GM12878 (cell line): ENCODE results near the gene APH1B. TPM values are rescaled to one million over a fixed set of nuclear protein-coding genes. Genes with fewer than 3 reads are reported as not detected.

Experiments used
- ATAC-seq: fragments of 200-7000 bp; cut with Tn5 transposase; 3 replicates; pipeline ENCODE4 v1.9.1; 2020; ENCODE audit warnings: mild to moderate bottlenecking, moderate library complexity
- BruUV-seq: library from RNA; stranded (reverse); fragments of 400-500 nt; replicated peaks from 2 replicates; lab custom pipeline; 2021; lab: Mats Ljungman, UMichigan
- CTCF ChIA-PET: fragments of 300-600 bp; sonication (Branson Sonifier 250); formaldehyde crosslinking; extraction: SDS; loops from one replicate; lab custom pipeline; 2021; ENCODE audit warnings: inconsistent platforms; lab: Yijun Ruan, JAX
- POLR2A ChIA-PET: fragments of 350-600 bp; formaldehyde crosslinking; extraction: SDS; loops from one replicate; lab custom pipeline; 2021; ENCODE audit warnings: inconsistent platforms; lab: Charles Lee
- RAD21 ChIA-PET: fragments of 300-600 bp; sonication (Branson Sonifier 250); formaldehyde crosslinking; loops from one replicate; lab custom pipeline; 2023; ENCODE audit warnings: antibody characterized with exemption; ENCODE audit not compliant: unreplicated experiment; lab: Charles Lee
- SMC1A ChIA-PET: fragments of 300-600 bp; sonication (Branson Sonifier 250); formaldehyde crosslinking; loops from one replicate; lab custom pipeline; 2023; ENCODE audit not compliant: unreplicated experiment, uncharacterized antibody; lab: Charles Lee
- DNase-seq: peaks from one replicate; pipeline ENCODE4 v3.0.0-alpha.2; 2011; ENCODE audit warnings: low read depth, low spot score
- FAIRE-seq: peaks from 3 replicates; lab custom pipeline; 2011; peaks lifted over from hg19 to GRCh38; lab: Jason Lieb, UNC
- H2AFZ ChIP-seq: 2 replicates; pipeline ENCODE4 v1.6.0; 2011; ENCODE audit warnings: low read depth, low read length, control low read depth; ENCODE audit not compliant: control insufficient read depth
- H3K27ac ChIP-seq: 2 replicates; pipeline ENCODE4 v1.5.1; 2011; ENCODE audit warnings: control low read depth; ENCODE audit not compliant: control insufficient read depth, insufficient read depth
- H3K27me3 ChIP-seq, 2 experiments: replicated peaks in 1 of 2; 2 replicates each; pipeline versions ENCODE4 v1.6.0 to v1.6.1; 2011; ENCODE audit warnings: low read length in 1 of 2; ENCODE audit not compliant: control insufficient read depth in 2 of 2, insufficient read depth in 2 of 2
- H3K36me3 ChIP-seq, 2 experiments: 2 replicates each; pipeline ENCODE4 v1.5.1; 2011; ENCODE audit warnings: low read length in 1 of 2; ENCODE audit not compliant: control insufficient read depth in 2 of 2, insufficient read depth in 2 of 2
- H3K4me1 ChIP-seq: 2 replicates; pipeline ENCODE4 v1.6.1; 2011; ENCODE audit warnings: mild to moderate bottlenecking, low read length, moderate library complexity, mixed read lengths; ENCODE audit not compliant: control insufficient read depth, insufficient read depth
- H3K4me2 ChIP-seq: 2 replicates; pipeline ENCODE4 v1.6.0; 2011; ENCODE audit warnings: control low read depth; ENCODE audit not compliant: control insufficient read depth, insufficient read depth
- H3K4me3 ChIP-seq: fragments of 200-600 bp; sonication (generic); 2 replicates; pipeline ENCODE4 v1.5.1; 2016
- H3K79me2 ChIP-seq: 2 replicates; pipeline ENCODE4 v1.6.0; 2011; ENCODE audit warnings: low read length; ENCODE audit not compliant: control insufficient read depth, insufficient read depth
- H3K9ac ChIP-seq: 2 replicates; pipeline ENCODE4 v1.8.0; 2011; ENCODE audit warnings: low read length, control low read depth, mixed read lengths; ENCODE audit not compliant: control insufficient read depth, insufficient read depth
- H3K9me3 ChIP-seq: replicated peaks from 3 replicates; pipeline ENCODE4 v1.5.1; 2011; ENCODE audit warnings: mild to moderate bottlenecking, low read length; ENCODE audit not compliant: control insufficient read depth, insufficient read depth
- H4K20me1 ChIP-seq: 2 replicates; pipeline ENCODE4 v1.6.0; 2011; ENCODE audit not compliant: control insufficient read depth, insufficient read depth
- CHD1 ChIP-seq: IDR thresholded peaks from 2 replicates; pipeline ENCODE4 v1.6.1; 2012; ENCODE audit warnings: low read depth, low read length, improper control_type of control experiment
- HCFC1 ChIP-seq: fragments of 150-350 bp; IDR thresholded peaks from 2 replicates; pipeline ENCODE4 v1.6.1; 2014; ENCODE audit warnings: low read length
- KDM1A ChIP-seq: fragments of 200-600 bp; sonication (generic); IDR thresholded peaks from 2 replicates; pipeline ENCODE4 v1.6.1; 2016; ENCODE audit warnings: borderline replicate concordance
- MTA3 ChIP-seq: IDR thresholded peaks from 2 replicates; pipeline ENCODE4 v1.6.1; 2012; ENCODE audit warnings: low read length, inconsistent platforms, borderline replicate concordance
- SIX5 ChIP-seq: IDR thresholded peaks from 2 replicates; pipeline ENCODE4 v1.6.1; 2011; ENCODE audit warnings: mild to moderate bottlenecking, low read depth, low read length, moderate library complexity; ENCODE audit not compliant: severe bottlenecking
- TCF12 ChIP-seq: IDR thresholded peaks from 2 replicates; pipeline ENCODE4 v1.6.1; 2011; ENCODE audit warnings: low read depth, mild to moderate bottlenecking, low read length
- WRNIP1 ChIP-seq: IDR thresholded peaks from 2 replicates; pipeline ENCODE4 v1.6.1; 2011; ENCODE audit warnings: low read depth, low read length, improper control_type of control experiment, borderline replicate concordance
- YBX1 ChIP-seq: fragments of 450-650 bp; IDR thresholded peaks from 2 replicates; pipeline ENCODE4 v1.6.1; 2016; ENCODE audit warnings: antibody characterized with exemption
- ZNF384 ChIP-seq: IDR thresholded peaks from 2 replicates; pipeline ENCODE4 v1.6.1; 2012; ENCODE audit warnings: low read depth, mild to moderate bottlenecking, low read length, improper control_type of control experiment, borderline replicate concordance
- WGBS: methylation state at CpG from one replicate; pipeline ENCODE4 v1.1.6; 2016; ENCODE audit warnings: low lambda C conversion rate; ENCODE audit not compliant: insufficient replicate concordance, insufficient coverage; ENCODE audit errors: missing lambda C conversion rate; 5-methylcytosine and 5-hydroxymethylcytosine counted together
- in situ Hi-C: fragments of 300-500 bp; cut with MboI; formaldehyde crosslinking; loops from 9 replicates; pipeline ENCODE4 v1.14.3; 2018; ENCODE audit warnings: mixed read lengths
- intact Hi-C: fragments of 100-400 bp; cut with micrococcal nuclease; formaldehyde crosslinking; loops from one replicate; pipeline ENCODE4 v1.14.2; 2022; ENCODE audit not compliant: unreplicated experiment
- polyA plus RNA-seq, 11 experiments: library from polyadenylated mRNA; depleted of rRNA in 4 of 11; unstranded in 6 of 11; stranded (reverse) in 5 of 11; fragments of >200 nt; fragmentation: Nextera tagmentation in 4 of 11; fragmentation: Illumina TruSeq in 1 of 11; extraction: Ambion mirVana in 4 of 11; extraction: Trizol in 1 of 11; gene quantifications; 1 replicate in 1 of 11; 2 replicates in 10 of 11; pipeline versions ENCODE4 v1.2.1 to v1.2.3, GENCODE V29; 2011 to 2016; ENCODE audit warnings: inconsistent platforms in 2 of 11, missing spikeins in 2 of 11, low read depth in 1 of 11
- total RNA-seq, 4 experiments: library from RNA; depleted of rRNA in 3 of 4; stranded (reverse); fragments of >200 nt in 3 of 4; fragmentation: Illumina TruSeq in 1 of 4; extraction: Trizol in 1 of 4; gene quantifications; 2 replicates each; pipeline versions ENCODE4 v1.2.1 to v1.2.3, GENCODE V29; 2013 to 2021
- TF ChIP-seq, protein P1 (sequence below): fragments of 450-650 bp; IDR thresholded peaks from 2 replicates; pipeline ENCODE4 v1.6.1; 2014; ENCODE audit warnings: mild to moderate bottlenecking
- TF ChIP-seq, protein P2 (sequence below): IDR thresholded peaks from 2 replicates; pipeline ENCODE4 v1.6.1; 2012; ENCODE audit warnings: low read depth, low read length, improper control_type of control experiment

Gene APH1B
- total and polyA plus RNA-seq, 10 of the 15 experiments (the other 5 are each of a cell fraction or from before 2014, with no cell fraction given) = 5.0 to 20.8 (median 11.1) TPM

- Histone ChIP-seq H3K36me3 (no peaks in the 10 kb centered on the region), H3K27ac (no peak overlapping the region), H3K4me3 (no peak overlapping the region), H3K79me2 (no peaks in the 10 kb centered on the region), H3K9ac (no peak overlapping the region), H2AFZ (no peak overlapping the region), H3K4me2 (no peak overlapping the region), H3K4me1 (no peaks in the 10 kb centered on the region), H3K9me3 (no peaks in the 10 kb centered on the region), H4K20me1 (no peaks in the 10 kb centered on the region), H3K27me3 (no peaks in the 10 kb centered on the region)
- no peak for ATAC-seq
- BruUV-seq = no TSS peak
- intact Hi-C loops (no loop called here), in situ Hi-C loops (no loop called here)
- no peak for DNase-seq
- ChIA-PET CTCF (interaction anchor here (0.7 to 1.3 kb wide), 2 partner anchors 90 to 264 kb away, joined by 3 to 5 read pairs; no protein-coding TSS in a partner anchor), RAD21 (interaction anchor here (0.6 to 1.1 kb wide), 2 partner anchors 20 to 150 kb away, joined by 3 read pairs; no protein-coding TSS in a partner anchor), POLR2A (interaction anchor here (0.7 kb wide), 1 partner anchor 186 kb away, joined by 4 read pairs; no protein-coding TSS in a partner anchor), SMC1A (interaction anchor here (0.9 to 2.0 kb wide), 7 partner anchors 11 to 135 kb away, joined by 3 to 10 read pairs (median 3); no protein-coding TSS in a partner anchor)
- no peak for FAIRE-seq
- 100% methylated on average over 1 of the region's 1 CpG for WGBS
- no peak for TF ChIP-seq KDM1A
- TF ChIP-seq, protein P1, sequence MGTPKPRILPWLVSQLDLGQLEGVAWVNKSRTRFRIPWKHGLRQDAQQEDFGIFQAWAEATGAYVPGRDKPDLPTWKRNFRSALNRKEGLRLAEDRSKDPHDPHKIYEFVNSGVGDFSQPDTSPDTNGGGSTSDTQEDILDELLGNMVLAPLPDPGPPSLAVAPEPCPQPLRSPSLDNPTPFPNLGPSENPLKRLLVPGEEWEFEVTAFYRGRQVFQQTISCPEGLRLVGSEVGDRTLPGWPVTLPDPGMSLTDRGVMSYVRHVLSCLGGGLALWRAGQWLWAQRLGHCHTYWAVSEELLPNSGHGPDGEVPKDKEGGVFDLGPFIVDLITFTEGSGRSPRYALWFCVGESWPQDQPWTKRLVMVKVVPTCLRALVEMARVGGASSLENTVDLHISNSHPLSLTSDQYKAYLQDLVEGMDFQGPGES = no peak
- no peak for TF ChIP-seq CHD1
- TF ChIP-seq TCF12 = no peak
- TF ChIP-seq MTA3 = no peak
- no peak for TF ChIP-seq ZNF384
Measured at GRCh38 chr15:63312286-63312685, 34.9 kb downstream of the APH1B start.

DNA sequence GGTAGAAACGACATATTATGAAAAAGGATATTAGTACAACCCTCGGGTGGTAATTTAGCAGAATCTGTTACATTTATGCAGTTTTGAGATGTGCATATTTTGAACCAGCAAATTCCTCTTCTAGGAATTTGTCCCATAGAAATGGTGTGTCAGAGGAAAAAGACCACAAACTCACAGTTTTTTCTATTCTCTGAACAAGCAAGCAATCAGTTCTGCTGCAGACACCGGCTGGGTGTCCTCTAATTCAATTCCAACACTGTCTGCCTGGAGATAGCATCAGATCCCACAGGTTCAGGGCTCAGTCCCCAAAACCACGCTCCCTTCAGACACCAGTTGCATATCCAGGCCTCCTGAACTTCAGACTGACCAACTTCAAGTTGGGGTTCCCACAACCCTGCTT is 36.4 kb downstream of the APH1B start:
- ChIA-PET RAD21 (no interaction called here), POLR2A (no interaction called here), CTCF (interaction anchor here (1.6 kb wide), 1 partner anchor 23 kb away, joined by 6 read pairs; no protein-coding TSS in a partner anchor), SMC1A (interaction anchor here (0.8 to 2.0 kb wide), 2 partner anchors 17 to 91 kb away, joined by 6 to 8 read pairs; no protein-coding TSS in a partner anchor)
- FAIRE-seq (no peak), DNase-seq (no peak), ATAC-seq (no peak)
- Histone ChIP-seq H3K9ac (no peak overlapping the region), H3K27me3 (no peaks in the 10 kb centered on the region), H3K79me2 (no peaks in the 10 kb centered on the region), H2AFZ (no peak overlapping the region), H4K20me1 (no peaks in the 10 kb centered on the region), H3K36me3 (no peaks in the 10 kb centered on the region), H3K4me1 (no peaks in the 10 kb centered on the region), H3K9me3 (no peaks in the 10 kb centered on the region), H3K27ac (no peak overlapping the region), H3K4me3 (no peak overlapping the region), H3K4me2 (no peak overlapping the region)
- WGBS = 54% methylated on average over 4 of the region's 4 CpGs
- TF ChIP-seq YBX1 (no peak), HCFC1 (no peak), WRNIP1 (no peak), SIX5 (no peak)
- TF ChIP-seq, protein P2, sequence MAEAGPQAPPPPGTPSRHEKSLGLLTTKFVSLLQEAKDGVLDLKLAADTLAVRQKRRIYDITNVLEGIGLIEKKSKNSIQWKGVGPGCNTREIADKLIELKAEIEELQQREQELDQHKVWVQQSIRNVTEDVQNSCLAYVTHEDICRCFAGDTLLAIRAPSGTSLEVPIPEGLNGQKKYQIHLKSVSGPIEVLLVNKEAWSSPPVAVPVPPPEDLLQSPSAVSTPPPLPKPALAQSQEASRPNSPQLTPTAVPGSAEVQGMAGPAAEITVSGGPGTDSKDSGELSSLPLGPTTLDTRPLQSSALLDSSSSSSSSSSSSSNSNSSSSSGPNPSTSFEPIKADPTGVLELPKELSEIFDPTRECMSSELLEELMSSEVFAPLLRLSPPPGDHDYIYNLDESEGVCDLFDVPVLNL = no peak
- BruUV-seq = no TSS peak
- in situ Hi-C loops = no loop called here
- intact Hi-C loops = no loop called here
